Right forelimb (tissue), 1 donor: ENCODE data around the gene KIAA1328.

Source experiments
- DNase-seq: peaks from one replicate; pipeline ENCODE4 v3.0.0-alpha.2; 2018

Gene KIAA1328

GRCh38 chr18:37230768-37231167, 401.8 kb downstream of the KIAA1328 start:
- DNase-seq = no peak

DNA sequence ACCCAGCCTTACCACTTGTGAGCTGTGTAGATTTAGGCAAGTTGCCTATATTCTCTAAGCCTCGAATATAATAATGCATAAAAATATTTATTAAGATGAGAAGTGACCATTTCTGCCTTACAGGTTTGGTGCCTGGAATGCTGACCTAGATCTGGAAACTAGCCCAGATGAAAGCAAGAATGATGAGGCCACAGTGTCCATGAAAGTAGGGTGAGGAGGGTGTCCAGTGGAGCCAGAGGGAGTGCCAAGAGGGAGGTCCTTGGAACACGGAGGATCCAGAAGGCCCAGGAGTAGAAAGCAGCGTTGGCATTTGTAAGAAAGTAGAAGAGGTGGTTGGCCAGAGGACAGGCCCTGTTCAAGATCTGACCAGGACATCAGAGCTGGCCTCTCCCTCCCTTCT, 402.3 kb downstream of the KIAA1328 start:
- no peak for DNase-seq

- DNase-seq = no peak
Measured at GRCh38 chr18:37235583-37235982, 406.7 kb downstream of the KIAA1328 start.

- DNase-seq = no peak
Measured at GRCh38 chr18:37238282-37239108, 409.6 kb downstream of the KIAA1328 start.

DNA sequence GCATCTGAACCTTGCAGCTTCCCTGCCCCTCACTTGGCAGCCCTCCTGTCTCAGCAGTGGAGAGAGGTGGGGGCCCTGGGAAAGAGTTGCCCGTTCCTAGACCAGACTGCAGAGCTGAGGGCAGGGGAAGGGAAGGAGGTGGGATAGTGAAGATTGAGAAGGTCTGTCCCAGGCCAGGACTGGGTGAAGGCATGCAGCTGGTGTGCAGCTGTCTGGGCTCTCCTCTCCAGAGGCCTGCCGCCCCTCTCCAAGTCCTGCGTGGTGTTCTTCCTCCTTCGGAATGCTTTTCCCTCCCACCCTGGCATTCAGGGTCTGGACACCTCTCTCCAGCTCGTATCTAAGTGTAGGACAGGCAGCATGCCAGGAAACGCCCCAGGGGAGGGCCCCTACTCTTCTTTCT, 413.2 kb downstream of the KIAA1328 start:
- DNase-seq = no peak

DNA sequence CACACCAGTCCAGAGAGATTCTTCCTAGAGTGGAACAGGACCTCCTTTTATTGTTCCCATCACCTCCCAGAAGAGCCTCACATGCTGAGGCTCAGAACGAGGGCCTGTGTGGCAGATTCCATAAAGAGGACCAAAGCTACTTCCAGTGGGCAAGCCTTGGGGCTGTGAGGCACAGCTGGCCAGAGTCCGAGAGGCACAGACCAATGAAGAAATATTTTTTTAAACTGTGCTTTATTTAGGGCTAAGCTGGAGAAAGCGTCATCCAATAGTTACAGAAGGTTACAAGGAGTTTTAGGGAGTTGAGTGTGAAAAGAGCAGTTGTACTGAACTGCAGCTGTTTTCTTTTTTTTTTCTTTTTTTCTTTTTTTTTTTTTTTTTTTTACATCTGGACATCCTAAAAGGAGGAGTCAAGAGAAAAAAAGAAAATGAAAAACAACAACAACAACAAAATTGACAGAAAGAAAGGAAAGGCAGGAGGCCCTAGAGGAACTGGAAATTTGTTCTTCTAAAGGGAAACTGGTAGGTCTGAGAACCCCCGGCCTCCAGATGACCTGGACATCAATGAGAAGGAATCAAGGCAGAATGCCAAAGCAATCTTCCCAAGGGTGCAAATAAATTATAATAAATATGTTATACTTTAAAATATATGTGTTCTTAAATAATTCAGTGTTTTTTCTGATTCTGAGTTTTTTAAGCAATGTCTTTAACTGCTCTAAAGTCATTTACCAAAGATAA, 414.1 kb downstream of the KIAA1328 start:
- DNase-seq = no peak

GRCh38 chr18:37243741-37244140, 414.8 kb downstream of the KIAA1328 start:
- no peak for DNase-seq

DNA sequence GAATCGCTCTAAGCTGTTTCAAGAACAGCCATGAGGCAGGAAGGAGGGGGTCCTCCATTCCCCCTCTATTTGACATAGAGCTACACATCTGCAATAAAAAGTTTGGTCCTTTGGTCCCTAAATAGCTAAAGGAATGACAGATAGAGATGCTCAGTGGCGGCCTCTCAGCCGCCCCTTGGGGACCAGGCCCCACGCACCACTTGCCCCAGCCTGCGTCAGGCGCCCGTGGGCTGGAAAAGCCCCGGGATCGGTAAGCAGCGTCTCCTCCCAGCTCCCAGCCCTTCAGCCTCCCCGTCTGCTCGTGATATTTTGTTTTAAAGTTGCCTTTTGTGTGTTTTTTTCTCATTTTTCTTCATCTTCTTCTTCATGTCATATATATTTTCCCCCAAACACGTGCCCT, 415.7 kb downstream of the KIAA1328 start:
- no peak for DNase-seq

- DNase-seq = no peak
Measured at GRCh38 chr18:37246779-37247340, 417.9 kb downstream of the KIAA1328 start.

GRCh38 chr18:37247497-37248161, 418.7 kb downstream of the KIAA1328 start:
- DNase-seq = no peak

GRCh38 chr18:37248281-37248680, 419.4 kb downstream of the KIAA1328 start:
- DNase-seq = no peak

- DNase-seq = no peak
Measured at GRCh38 chr18:37249171-37249886, 420.4 kb downstream of the KIAA1328 start.

DNA sequence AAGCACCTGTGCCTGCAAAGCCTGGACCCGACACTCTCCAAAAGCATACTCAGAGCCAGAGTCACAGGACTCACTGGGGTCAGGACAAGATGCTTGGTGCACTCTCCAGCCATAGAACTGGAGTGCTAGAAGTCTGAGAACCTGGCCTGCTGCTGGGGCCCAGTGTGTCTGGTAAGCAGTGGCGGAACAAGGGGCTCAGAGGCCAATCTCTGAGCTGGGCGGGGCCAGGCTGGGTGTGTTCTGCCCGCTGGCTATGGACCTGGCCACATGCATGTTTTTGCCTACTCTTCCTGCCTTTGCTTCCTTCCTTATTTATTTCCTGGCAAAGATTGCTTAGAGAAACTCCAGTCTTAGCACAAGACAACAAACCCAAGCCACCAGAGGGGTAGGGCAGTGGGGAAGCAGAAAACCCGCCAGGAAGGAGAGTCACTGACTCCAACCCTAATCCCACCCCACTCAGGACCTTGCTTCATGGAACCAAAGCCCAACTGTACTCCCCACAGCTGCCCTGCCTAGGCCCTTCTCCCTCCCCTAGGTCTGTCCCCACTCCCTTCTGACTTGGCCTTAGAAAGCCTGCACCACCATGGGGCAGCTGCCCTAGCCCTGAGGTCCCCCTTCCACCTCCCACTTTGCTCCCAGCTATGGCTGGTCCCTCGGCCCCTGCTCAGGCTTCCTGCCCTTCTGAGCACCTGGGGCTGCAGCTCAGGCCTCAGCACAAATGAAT, 421.1 kb downstream of the KIAA1328 start:
- DNase-seq = no peak

DNA sequence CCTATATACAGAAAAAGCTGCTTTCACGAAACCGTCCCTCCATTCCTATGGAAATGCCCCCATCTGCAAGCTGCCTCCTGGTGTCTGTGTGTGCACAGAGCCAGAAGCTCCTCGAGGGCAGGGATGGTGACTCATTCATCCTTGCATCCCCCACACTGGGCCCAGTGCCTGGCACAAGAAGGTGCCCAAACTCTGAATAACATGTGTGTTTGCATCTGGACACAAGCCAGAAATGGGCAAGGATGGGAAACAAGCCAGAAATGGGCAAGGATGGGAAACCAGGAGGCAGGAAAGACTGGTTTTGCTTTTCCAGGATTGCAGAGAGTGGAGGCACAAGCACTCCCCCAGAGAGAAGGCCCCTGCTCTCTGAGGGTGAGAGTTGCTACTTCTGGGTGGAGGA, 422.8 kb downstream of the KIAA1328 start:
- no peak for DNase-seq

GRCh38 chr18:37252342-37252741, 423.4 kb downstream of the KIAA1328 start:
- no peak for DNase-seq

GRCh38 chr18:37252854-37253393, 424.0 kb downstream of the KIAA1328 start:
- no peak for DNase-seq

- peak; percentile 61 for DNase-seq
Measured at GRCh38 chr18:37253394-37254235, 424.7 kb downstream of the KIAA1328 start.

- DNase-seq = no peak
Measured at GRCh38 chr18:37254236-37254754, 425.4 kb downstream of the KIAA1328 start.

DNA sequence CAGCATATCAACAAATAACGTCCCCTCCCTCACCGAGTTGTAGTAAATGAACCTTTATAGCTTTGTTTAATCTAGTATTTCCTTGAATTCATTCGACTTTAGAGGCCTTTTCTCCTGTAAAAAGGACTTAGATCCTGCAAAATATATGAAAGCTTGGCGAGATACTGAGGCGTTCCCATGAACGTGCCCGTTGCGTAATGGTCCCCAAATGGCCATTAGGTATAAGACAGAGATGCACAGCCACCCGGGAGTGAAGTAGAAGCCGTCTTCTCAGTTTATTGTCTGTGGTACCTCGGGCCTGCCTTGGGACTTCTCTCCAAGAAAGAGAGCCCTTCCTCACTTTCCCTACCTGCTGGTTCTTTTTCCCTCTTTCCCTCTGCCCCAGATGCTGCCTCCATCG, 426.0 kb downstream of the KIAA1328 start:
- DNase-seq = no peak

DNA sequence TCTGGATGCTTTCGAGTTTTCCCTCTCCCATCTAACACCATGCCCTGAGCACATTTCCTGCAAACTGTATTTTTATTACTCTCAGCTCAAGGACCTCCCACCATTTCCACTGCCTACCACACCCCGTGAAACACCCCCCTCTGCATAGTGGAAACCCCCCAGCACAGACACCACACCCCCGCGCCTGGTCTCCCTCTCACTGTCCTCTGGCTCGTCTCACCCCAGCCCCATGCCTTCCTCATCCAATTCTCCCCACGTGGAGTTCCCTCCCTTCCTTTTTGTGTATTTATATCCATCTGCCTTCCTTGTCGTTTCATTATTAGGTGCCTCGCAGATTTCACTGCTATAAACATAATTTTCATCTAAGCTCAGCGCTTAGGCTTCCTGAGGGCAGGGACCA, 429.2 kb downstream of the KIAA1328 start:
- no peak for DNase-seq
